NOMO-1 treated with dmso at 0.1 percent for 144 hours (cell line): Measurements from ENCODE around the gene ZNF423.

Experiments
- DNase-seq: peaks from one replicate; lab custom pipeline; 2025; ENCODE audit not compliant: unreplicated experiment; lab: John Stamatoyannopoulos, UW

The ZNF423 gene

GRCh38 chr16:49467540-49468372, 388.2 kb downstream of the ZNF423 start:
- DNase-seq: no peak

- DNase-seq: no peak
Measured at GRCh38 chr16:49466881-49467280, 389.0 kb downstream of the ZNF423 start.

- no peak for DNase-seq
Measured at GRCh38 chr16:49466529-49466831, 389.4 kb downstream of the ZNF423 start.

GRCh38 chr16:49465661-49466528, 390.0 kb downstream of the ZNF423 start:
- no peak for DNase-seq

GRCh38 chr16:49464877-49465504, 390.9 kb downstream of the ZNF423 start:
- no peak for DNase-seq

GRCh38 chr16:49464093-49464492, 391.8 kb downstream of the ZNF423 start:
- no peak for DNase-seq

GRCh38 chr16:49463529-49463928, 392.4 kb downstream of the ZNF423 start:
- no peak for DNase-seq

GRCh38 chr16:49462989-49463371, 392.9 kb downstream of the ZNF423 start:
- no peak for DNase-seq

- DNase-seq: no peak
Measured at GRCh38 chr16:49462362-49462988, 393.4 kb downstream of the ZNF423 start.

GRCh38 chr16:49461517-49461951, 394.4 kb downstream of the ZNF423 start:
- DNase-seq: no peak

GRCh38 chr16:49460786-49461470, 395.0 kb downstream of the ZNF423 start:
- DNase-seq: no peak

GRCh38 chr16:49459953-49460735, 395.8 kb downstream of the ZNF423 start:
- no peak for DNase-seq

- no peak for DNase-seq
Measured at GRCh38 chr16:49458656-49459445, 397.1 kb downstream of the ZNF423 start.

- no peak for DNase-seq
Measured at GRCh38 chr16:49458243-49458642, 397.7 kb downstream of the ZNF423 start.

GRCh38 chr16:49457196-49457595, 398.7 kb downstream of the ZNF423 start:
- DNase-seq: no peak

- no peak for DNase-seq
Measured at GRCh38 chr16:49456763-49457162, 399.1 kb downstream of the ZNF423 start.

GRCh38 chr16:49455991-49456745, 399.7 kb downstream of the ZNF423 start:
- DNase-seq: no peak

GRCh38 chr16:49455181-49455990, 400.5 kb downstream of the ZNF423 start:
- no peak for DNase-seq
